Measurements from ENCODE around the gene GADD45A.

GADD45A gene

GRCh38 chr1:67708606-67709005 is 23.6 kb downstream of the GADD45A start:
- TF ChIP-seq ZNF777 (tag by site-specific recombination; IDR thresholded peaks at IDR 0.05; ENCODE audit: borderline replicate concordance) (no peak), ZBTB11 (tag by site-specific recombination; conservative IDR thresholded peaks at IDR 0.05; ENCODE audit: low read depth) (no peak), AEBP2 (tag by site-specific recombination; IDR thresholded peaks at IDR 0.05; ENCODE audit: borderline replicate concordance) (no peak), ZBTB26 (tag by site-specific recombination; optimal IDR thresholded peaks at IDR 0.05) (no peak), ZNF791 (tag by site-specific recombination; IDR thresholded peaks at IDR 0.05) (no peak), ZNF423 (tag by site-specific recombination; IDR thresholded peaks at IDR 0.05) (no peak), ZNF24 (tag by site-specific recombination; IDR thresholded peaks at IDR 0.05) (no peak), ZNF223 (tag by site-specific recombination; IDR thresholded peaks at IDR 0.05) (no peak), ZBTB10 (tag by site-specific recombination; IDR thresholded peaks at IDR 0.05) (no peak), HIC1 (tag by site-specific recombination; IDR thresholded peaks at IDR 0.05) (no peak), ZNF266 (tag by site-specific recombination; IDR thresholded peaks at IDR 0.05; ENCODE audit: low read depth) (no peak), ZNF362 (tag by site-specific recombination; IDR thresholded peaks at IDR 0.05) (no peak), ZNF202 (tag by site-specific recombination; IDR thresholded peaks at IDR 0.05; ENCODE audit: borderline replicate concordance) (no peak), RBAK (tag by site-specific recombination; IDR thresholded peaks at IDR 0.05) (no peak), ZNF121 (tag by site-specific recombination; IDR thresholded peaks at IDR 0.05) (no peak)
- POLR2A ChIA-PET, result no interaction called here
- Histone ChIP-seq H3K9me3 (ENCODE audit: control insufficient read depth, insufficient read depth, low read depth, low read length) (no peaks in the 10 kb centered on the region), H3K4me1 (ENCODE audit: control insufficient read depth, insufficient read depth, low read length) (peaks cover 5% of the 10 kb centered on the region), H3K4me3 (ENCODE audit: low read depth, low read length) (no peak overlapping the region), H3K36me3 (ENCODE audit: control insufficient read depth in 2 of 2, insufficient read depth in 1 of 2, low read length in 2 of 2) (peaks cover 0 to 17% of the 10 kb centered on the region in 2 experiments; a peak in 1 of 3 replicates), H3K27ac (ENCODE audit: extremely low read depth, low read depth, low read length) (no peak overlapping the region)
- CTCF ChIA-PET, result no interaction called here
